GM19468 (cell line): ENCODE measurements around the gene CPLX1.

Experiments used
- ATAC-seq: cut with Tn5 transposase; IDR thresholded peaks from one replicate; pipeline ENCODE4 v1.9.1; 2021; ENCODE audit warnings: mild to moderate bottlenecking, moderate library complexity, moderate number of reproducible peaks; ENCODE audit not compliant: unreplicated experiment; ENCODE audit errors: extremely low read depth

Gene CPLX1

GRCh38 chr4:825971-826330 is at the start of gene CPLX1:
Gene CPLX1 (minus strand): TSS chr4:826129. CDS start chr4:824522, 1,607 bp downstream.
- ATAC-seq = no peak

- no peak for ATAC-seq
Observed at GRCh38 chr4:874971-875817, 49.3 kb upstream of the CPLX1 start.

- ATAC-seq = no peak
Observed at GRCh38 chr4:874056-874455, 48.1 kb upstream of the CPLX1 start.

- ATAC-seq = no peak
Observed at GRCh38 chr4:872241-872981, 46.5 kb upstream of the CPLX1 start.

GRCh38 chr4:871484-871883 is 45.6 kb upstream of the CPLX1 start:
- ATAC-seq = no peak

GRCh38 chr4:870951-871350 is 45.0 kb upstream of the CPLX1 start:
- ATAC-seq = no peak

GRCh38 chr4:869776-870175 is 43.8 kb upstream of the CPLX1 start:
- ATAC-seq = no peak

GRCh38 chr4:868421-868820 is 42.5 kb upstream of the CPLX1 start:
- no peak for ATAC-seq

- no peak for ATAC-seq
Observed at GRCh38 chr4:867526-868250, 41.8 kb upstream of the CPLX1 start.

- ATAC-seq = no peak
Observed at GRCh38 chr4:866761-867390, 40.9 kb upstream of the CPLX1 start.

GRCh38 chr4:866068-866760 is 40.3 kb upstream of the CPLX1 start:
- no peak for ATAC-seq

GRCh38 chr4:865572-865971 is 39.6 kb upstream of the CPLX1 start:
- ATAC-seq = no peak

GRCh38 chr4:865121-865465 is 39.2 kb upstream of the CPLX1 start:
- no peak for ATAC-seq

- ATAC-seq = no peak
Observed at GRCh38 chr4:864456-865120, 38.7 kb upstream of the CPLX1 start.

- no peak for ATAC-seq
Observed at GRCh38 chr4:860561-860960, 34.6 kb upstream of the CPLX1 start.

GRCh38 chr4:859496-859895 is 33.6 kb upstream of the CPLX1 start:
- ATAC-seq = no peak

GRCh38 chr4:858831-859451 is 33.0 kb upstream of the CPLX1 start:
- ATAC-seq = no peak

- ATAC-seq = no peak
Observed at GRCh38 chr4:858041-858481, 32.1 kb upstream of the CPLX1 start.

GRCh38 chr4:857461-857860 is 31.5 kb upstream of the CPLX1 start:
- ATAC-seq = no peak
